GM19193 (cell line): ENCODE results near the gene EEFSEC.

ENCODE experiments used
- POLR2A ChIP-seq: IDR thresholded peaks from 4 replicates; pipeline ENCODE4 v1.6.1; 2011; ENCODE audit not compliant: insufficient read depth, insufficient read length; ENCODE audit errors: extremely low read depth

Gene EEFSEC

DNA sequence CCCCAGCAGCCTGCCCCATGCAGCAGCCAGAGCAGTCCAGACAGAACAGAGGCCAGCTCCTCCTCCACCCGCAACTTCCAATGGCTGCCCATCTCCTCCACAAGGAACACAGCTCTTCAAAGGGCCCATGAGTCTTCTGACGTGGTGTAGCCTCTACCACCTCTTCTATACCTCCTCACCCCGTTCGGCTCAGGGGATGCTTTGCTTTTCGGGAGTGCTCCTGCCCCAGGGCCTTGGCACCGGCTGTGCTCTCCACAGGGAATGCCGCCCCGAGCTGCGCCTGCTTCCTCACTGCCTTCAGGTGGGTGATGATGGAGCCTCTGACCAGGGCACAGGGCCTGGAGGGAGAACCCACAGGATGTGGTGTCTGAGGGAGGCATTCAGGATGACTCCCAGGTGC, 298.8 kb downstream of the EEFSEC start:
- no peak for TF ChIP-seq POLR2A

DNA sequence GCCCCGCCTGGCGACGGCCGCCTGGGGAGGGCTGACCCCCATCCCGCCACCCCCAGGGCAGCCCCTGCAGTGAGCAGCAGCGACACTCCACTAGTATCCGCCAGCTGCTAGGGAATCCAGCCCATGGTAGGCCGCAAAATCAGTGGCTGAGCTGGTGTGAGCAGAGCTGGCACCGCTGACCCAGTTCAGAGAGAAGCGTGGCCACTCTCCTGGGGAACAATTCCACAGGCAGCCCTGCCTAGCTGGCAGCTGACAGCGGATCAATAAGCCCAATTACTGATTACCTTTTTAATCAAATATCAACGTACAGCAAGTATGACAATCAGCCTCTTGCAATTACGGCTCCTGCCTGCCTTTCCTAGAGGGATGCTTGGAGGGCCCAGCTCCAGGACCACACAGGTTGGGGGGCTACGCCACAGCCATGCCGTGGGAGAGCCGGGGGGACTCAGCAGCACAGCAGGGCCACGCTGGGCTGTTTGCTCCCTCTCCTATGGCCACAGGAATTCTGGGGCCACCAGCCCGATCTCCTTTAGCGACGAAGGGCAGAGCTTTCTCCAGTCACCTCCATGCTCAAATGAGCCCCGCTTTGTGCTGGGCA, 299.5 kb downstream of the EEFSEC start:
- TF ChIP-seq POLR2A: no peak

DNA sequence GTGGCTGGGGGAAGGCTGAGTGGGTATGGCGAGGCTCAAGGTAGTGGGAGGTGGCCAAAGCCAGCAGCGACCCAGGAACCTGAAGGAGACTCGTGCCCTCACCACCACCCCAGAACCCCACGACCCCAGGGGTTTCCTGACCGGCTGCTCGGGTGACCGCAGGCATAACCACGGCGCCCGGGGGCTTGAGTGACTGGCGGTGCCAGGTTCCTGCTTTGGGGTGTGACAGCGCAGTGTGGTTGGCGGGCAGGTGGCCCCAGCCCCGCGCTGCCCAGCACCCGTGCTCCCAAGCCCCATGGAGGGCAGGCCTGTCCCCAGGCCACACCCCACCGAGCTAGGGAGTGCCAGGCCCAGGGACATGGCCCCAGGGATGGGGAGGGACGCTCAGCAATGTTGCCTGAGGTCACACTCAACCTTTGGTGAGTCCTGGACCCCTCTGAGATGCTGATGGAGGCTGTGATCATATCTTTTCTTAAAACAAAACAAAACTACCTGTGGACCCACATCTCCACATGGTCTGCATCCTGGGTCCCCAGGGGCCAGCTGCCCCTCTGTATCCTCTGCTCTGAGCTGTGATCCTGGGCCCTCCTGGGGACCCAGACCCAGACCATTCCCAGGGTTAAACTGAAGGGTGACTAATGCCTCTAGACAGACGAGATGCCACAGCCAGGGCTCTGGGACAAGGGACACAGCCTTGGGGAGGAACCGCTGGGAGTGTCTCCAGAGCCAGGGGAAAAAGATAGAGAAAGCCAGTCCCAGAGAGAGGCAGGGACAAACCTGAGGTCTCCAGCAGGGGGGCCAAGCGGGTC, 300.4 kb downstream of the EEFSEC start:
- no peak for TF ChIP-seq POLR2A

DNA sequence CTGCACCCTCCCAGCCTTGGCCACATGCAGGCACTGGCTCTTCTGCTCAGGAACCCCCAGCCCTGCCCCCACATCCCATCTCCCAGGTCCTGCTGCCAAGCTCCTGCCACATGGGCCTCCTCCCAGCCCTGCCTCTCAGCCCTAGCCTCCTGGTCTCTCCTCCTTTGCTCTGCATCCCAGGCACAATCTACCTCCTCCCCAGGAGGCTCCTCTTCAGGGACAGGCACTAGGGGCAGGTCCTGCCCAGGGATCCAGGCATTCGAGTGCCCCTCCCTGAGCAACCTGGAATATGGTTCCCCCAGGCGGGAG, 301.0 kb downstream of the EEFSEC start:
- TF ChIP-seq POLR2A: no peak

- TF ChIP-seq POLR2A: no peak
Measured at GRCh38 chr3:128455116-128455515, 301.8 kb downstream of the EEFSEC start.

DNA sequence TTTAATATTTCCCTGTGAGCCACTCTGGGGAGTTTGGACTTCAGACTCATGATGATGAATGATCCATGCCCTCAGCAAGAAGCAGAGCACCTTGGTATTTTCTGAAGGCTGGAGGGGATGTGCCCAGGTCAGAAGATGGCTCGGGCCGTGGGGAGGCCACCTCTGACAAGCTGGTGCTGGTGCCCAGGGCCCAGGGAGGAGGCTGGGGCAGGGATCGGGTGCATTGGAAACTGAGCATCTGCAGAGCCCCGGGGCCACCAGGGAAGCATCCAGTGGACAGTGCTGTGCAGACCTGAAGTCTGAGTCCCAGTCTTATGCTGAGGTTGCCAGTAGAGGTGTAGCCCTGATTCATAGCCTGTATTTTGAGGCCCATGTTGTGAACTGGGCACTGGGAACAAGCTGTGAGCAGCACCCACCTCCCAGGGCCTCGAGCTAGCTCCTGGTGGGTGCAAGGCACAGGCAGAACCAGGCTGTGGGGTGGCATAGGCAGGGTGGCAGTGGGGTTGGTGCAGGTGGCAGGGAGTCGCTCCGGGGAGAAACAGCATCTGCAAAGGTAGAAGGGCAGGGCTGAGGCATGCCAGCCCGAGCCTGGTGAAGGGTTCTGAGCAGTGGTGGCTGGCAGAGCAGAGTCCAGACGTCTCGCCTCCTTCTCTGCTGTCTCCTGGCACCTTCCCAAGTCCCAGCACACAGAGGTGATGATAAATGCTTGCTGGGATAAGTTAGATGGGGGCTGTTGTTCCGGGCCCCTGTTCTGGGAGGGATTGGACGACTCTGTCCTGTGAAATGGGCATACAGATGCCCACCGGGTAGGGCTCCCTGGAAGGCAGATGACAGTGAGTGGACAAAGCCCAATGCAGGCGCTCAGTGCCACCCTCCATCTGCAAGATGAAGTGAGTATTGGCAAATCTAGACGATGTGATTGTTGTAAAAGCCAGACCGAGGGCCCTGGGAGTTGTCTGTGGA, 302.8 kb downstream of the EEFSEC start:
- TF ChIP-seq POLR2A: no peak

- no peak for TF ChIP-seq POLR2A
Measured at GRCh38 chr3:128456776-128457715, 303.8 kb downstream of the EEFSEC start.

DNA sequence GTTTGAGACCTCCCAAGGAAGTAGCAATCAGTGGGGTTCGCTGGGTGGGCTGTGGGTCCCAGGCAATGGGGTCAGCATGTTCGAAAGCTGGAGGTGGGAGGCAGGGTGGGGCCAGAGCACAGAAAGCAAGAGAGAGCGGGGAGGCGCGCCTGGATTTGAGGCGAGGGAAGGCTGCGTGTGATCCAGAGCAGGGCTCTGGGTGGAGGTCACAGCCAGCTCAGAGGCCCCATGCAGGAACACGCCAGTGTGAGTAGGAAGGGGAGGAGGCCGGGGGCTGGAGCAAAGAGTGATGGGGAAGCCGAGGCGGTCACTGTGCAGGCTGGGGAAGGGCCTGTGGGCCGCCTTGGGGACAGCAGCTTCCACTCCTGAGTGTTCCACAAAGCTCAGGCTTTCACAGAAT, 304.7 kb downstream of the EEFSEC start:
- TF ChIP-seq POLR2A: no peak
